Endothelial cell of umbilical vein (primary cell): ENCODE measurements around the gene CELSR2. TPM values are rescaled to one million over a fixed set of nuclear protein-coding genes. Genes with fewer than 3 reads are reported as not detected.

ENCODE experiments used
- BruUV-seq: library from RNA; stranded (reverse); fragments of 400-500 nt; replicated peaks from 2 replicates; lab custom pipeline; 2021; lab: Mats Ljungman, UMichigan
- CTCF ChIA-PET: fragments of 300-600, 350-600 bp; sonication (Branson Sonifier 250); formaldehyde crosslinking; loops from one replicate; lab custom pipeline; 2021; ENCODE audit warnings: antibody characterized with exemption, inconsistent platforms; lab: Charles Lee
- POLR2A ChIA-PET: fragments of 300-600, 350-600 bp; sonication (Branson Sonifier 250); formaldehyde crosslinking; loops from one replicate; lab custom pipeline; 2021; ENCODE audit warnings: antibody characterized with exemption, inconsistent platforms; lab: Charles Lee
- DNase-seq: peaks from one replicate; pipeline ENCODE4 v3.0.0-alpha.2; 2011; ENCODE audit warnings: low read depth, low spot score
- FAIRE-seq: peaks from 2 replicates; lab custom pipeline; 2011; peaks lifted over from hg19 to GRCh38; lab: Jason Lieb, UNC
- H2AFZ ChIP-seq: 2 replicates; pipeline ENCODE4 v1.6.0; 2012; ENCODE audit warnings: low read depth, low read length, control low read depth, inconsistent platforms
- H3K27ac ChIP-seq: 2 replicates; pipeline ENCODE4 v1.5.1; 2011; ENCODE audit warnings: low read depth, mild to moderate bottlenecking, control low read depth, low read length, moderate library complexity; ENCODE audit not compliant: insufficient read depth
- H3K27me3 ChIP-seq, 2 experiments: 2 replicates each; pipeline versions ENCODE4 v1.6.0 to v1.6.1; 2011; ENCODE audit warnings: low read length in 2 of 2, mixed read lengths in 1 of 2; ENCODE audit not compliant: control insufficient read depth in 2 of 2, insufficient read depth in 2 of 2
- H3K36me3 ChIP-seq, 2 experiments: 2 replicates in 1 of 2; 3 replicates in 1 of 2; pipeline ENCODE4 v1.5.1; 2011; ENCODE audit warnings: low read length in 2 of 2, mild to moderate bottlenecking in 1 of 2, moderate library complexity in 1 of 2; ENCODE audit not compliant: control insufficient read depth in 2 of 2, insufficient read depth in 2 of 2; ENCODE audit errors: extremely low read depth in 1 of 2
- H3K4me1 ChIP-seq: 3 replicates; pipeline ENCODE4 v1.5.1; 2011; ENCODE audit warnings: mild to moderate bottlenecking, low read length; ENCODE audit not compliant: control insufficient read depth, insufficient read depth; ENCODE audit errors: extremely low read depth
- H3K4me2 ChIP-seq: 2 replicates; pipeline ENCODE4 v1.6.1; 2011; ENCODE audit warnings: low read length, control low read depth, mixed read lengths; ENCODE audit not compliant: insufficient read depth
- H3K4me3 ChIP-seq, 3 experiments: fragments of 200-600 bp in 1 of 3; sonication (generic), shearing (Covaris generic) in 1 of 3; replicated peaks in 1 of 3; 2 replicates each; pipeline ENCODE4 v1.5.1; 2011 to 2016; ENCODE audit warnings: control low read depth in 3 of 3, low read length in 3 of 3, mild to moderate bottlenecking in 2 of 3, inconsistent platforms in 1 of 3, low read depth in 1 of 3, moderate library complexity in 1 of 3; ENCODE audit not compliant: insufficient read depth in 1 of 3
- H3K79me2 ChIP-seq: 2 replicates; pipeline ENCODE4 v1.6.0; 2012; ENCODE audit warnings: low read length, inconsistent platforms; ENCODE audit not compliant: control insufficient read depth, insufficient read depth
- H3K9ac ChIP-seq: replicated peaks from 2 replicates; pipeline ENCODE3; 2011; ENCODE audit warnings: low read length, control low read depth; ENCODE audit not compliant: insufficient read depth; ENCODE audit errors: extremely low read depth
- H3K9me1 ChIP-seq: replicated peaks from 3 replicates; pipeline ENCODE4 v1.6.0; 2011; ENCODE audit warnings: mild to moderate bottlenecking, low read length; ENCODE audit not compliant: control insufficient read depth, insufficient read depth; ENCODE audit errors: extremely low read depth
- H3K9me3 ChIP-seq: replicated peaks from 2 replicates; pipeline ENCODE4 v1.5.1; 2012; ENCODE audit warnings: low read length, inconsistent platforms; ENCODE audit not compliant: control insufficient read depth, insufficient read depth
- H4K20me1 ChIP-seq: replicated peaks from 2 replicates; pipeline ENCODE3; 2011; ENCODE audit warnings: mild to moderate bottlenecking, low read length; ENCODE audit not compliant: control insufficient read depth, insufficient read depth; ENCODE audit errors: extremely low read depth
- CTCF ChIP-seq, 2 donors: IDR thresholded peaks; 1 replicate in 1 of 2; 2 replicates in 1 of 2; pipeline ENCODE4 v1.5.1; 2011; ENCODE audit warnings: low read length in 2 of 2, mild to moderate bottlenecking in 2 of 2, moderate library complexity in 2 of 2, control low read depth in 1 of 2, inconsistent platforms in 1 of 2, low read depth in 1 of 2; ENCODE audit not compliant: insufficient read depth in 1 of 2; ENCODE audit errors: extremely low read depth in 1 of 2
- EZH2 ChIP-seq: IDR thresholded peaks from 2 replicates; pipeline ENCODE4 v1.6.1; 2012; ENCODE audit warnings: borderline replicate concordance, low read depth, mild to moderate bottlenecking, moderate library complexity, low read length, inconsistent platforms; ENCODE audit not compliant: severe bottlenecking
- FOS ChIP-seq: IDR thresholded peaks from 2 replicates; pipeline ENCODE4 v1.6.1; 2011; ENCODE audit warnings: mild to moderate bottlenecking, low read length, moderate library complexity, borderline replicate concordance; ENCODE audit not compliant: insufficient read depth
- GATA2 ChIP-seq: IDR thresholded peaks from 2 replicates; pipeline ENCODE4 v1.7.0; 2011; ENCODE audit warnings: low read depth, mild to moderate bottlenecking, moderate library complexity, mixed read lengths, low read length; ENCODE audit not compliant: insufficient read length, insufficient read depth
- JUN ChIP-seq: IDR thresholded peaks from 2 replicates; pipeline ENCODE4 v1.6.1; 2011; ENCODE audit warnings: borderline replicate concordance, low read depth; ENCODE audit not compliant: insufficient read length, insufficient read depth
- MYC ChIP-seq: IDR thresholded peaks from one replicate; pipeline ENCODE4 v1.6.1; 2011; ENCODE audit warnings: mild to moderate bottlenecking, low read depth, low read length
- POLR2A ChIP-seq: IDR thresholded peaks from 2 replicates; pipeline ENCODE4 v1.6.1; 2012; ENCODE audit warnings: low read depth, mild to moderate bottlenecking, control low read depth, low read length
- POLR2AphosphoS5 ChIP-seq: IDR thresholded peaks from 2 replicates; pipeline ENCODE4 v1.6.1; 2012; ENCODE audit warnings: low read depth, mild to moderate bottlenecking, control low read depth, low read length, moderate library complexity; ENCODE audit not compliant: insufficient read depth
- dilution Hi-C: fragments of 300-500 bp; cut with MboI; formaldehyde crosslinking; loops from one replicate; pipeline ENCODE4 v1.15.0; 2019; ENCODE audit warnings: low sequenced_read_pairs; ENCODE audit not compliant: extremely low pct_ligation_motif_present
- intact Hi-C: fragments of 100-400 bp; cut with micrococcal nuclease; formaldehyde crosslinking; loops from one replicate; pipeline ENCODE4 v1.10.0; 2022
- polyA plus RNA-seq, 4 experiments: library from polyadenylated mRNA; depleted of rRNA in 3 of 4; stranded (reverse) in 3 of 4; unstranded in 1 of 4; fragments of >200 nt; gene quantifications; 2 replicates each; pipeline versions ENCODE4 v1.2.1 to v1.2.3, GENCODE V29; 2011 to 2012; ENCODE audit warnings: missing spikeins in 1 of 4
- total RNA-seq: library from RNA; stranded (reverse); gene quantifications from 2 replicates; pipeline ENCODE4 v1.2.3, GENCODE V29; 2021
- TF ChIP-seq, protein P1 (sequence below): IDR thresholded peaks from 2 replicates; pipeline ENCODE4 v1.6.1; 2011; ENCODE audit not compliant: insufficient read depth, insufficient read length

The CELSR2 gene
- total and polyA plus RNA-seq, 2 donors (not counting 3 experiments of a cell fraction or from before 2014, with no cell fraction given): 0.90 to 1.4 TPM

GRCh38 chr1:109316506-109316905, 67.2 kb downstream of the CELSR2 start:
- Histone ChIP-seq H3K4me1 (no peaks in the 10 kb centered on the region), H3K9me3 (no peaks in the 10 kb centered on the region), H2AFZ (no peak overlapping the region), H3K9ac (no peak overlapping the region), H4K20me1 (no peaks in the 10 kb centered on the region), H3K9me1 (no peaks in the 10 kb centered on the region), H3K27ac (no peak overlapping the region), H3K4me2 (no peak overlapping the region), H3K36me3 (no peaks in the 10 kb centered on the region), H3K79me2 (no peaks in the 10 kb centered on the region), H3K4me3 (no peak overlapping the region), H3K27me3 (peaks cover 0 to 6% of the 10 kb centered on the region in 2 experiments)
- intact Hi-C loops (no loop called here), dilution Hi-C loops (no loop called here)
- TF ChIP-seq CTCF (IDR thresholded peaks at IDR 0.05; ENCODE audit: extremely low read depth in 1 of 2, insufficient read depth in 1 of 2, low read depth in 1 of 2, low read length in 2 of 2) (no peak), POLR2AphosphoS5 (no peak), EZH2 (no peak), JUN (no peak), FOS (no peak), POLR2A (no peak), GATA2 (no peak), MYC (no peak)
- TF ChIP-seq, protein P1, sequence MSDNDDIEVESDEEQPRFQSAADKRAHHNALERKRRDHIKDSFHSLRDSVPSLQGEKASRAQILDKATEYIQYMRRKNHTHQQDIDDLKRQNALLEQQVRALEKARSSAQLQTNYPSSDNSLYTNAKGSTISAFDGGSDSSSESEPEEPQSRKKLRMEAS: no peak
- no TSS peak for BruUV-seq
- FAIRE-seq (no peak), DNase-seq (no peak)
- ChIA-PET POLR2A (no interaction called here), CTCF (interaction anchor here (1.4 to 1.5 kb wide), 2 partner anchors 23 to 82 kb away, joined by 4 read pairs; no protein-coding TSS in a partner anchor)
